H1 (cell line): ENCODE results near the gene CIAO2A. TPM values are rescaled to one million over a fixed set of nuclear protein-coding genes. Genes with fewer than 3 reads are reported as not detected.

Experiments used
- CTCF ChIA-PET: fragments of 300-600 bp; sonication (Branson Sonifier 250); formaldehyde crosslinking; loops from one replicate; lab custom pipeline; 2021; ENCODE audit not compliant: partially characterized antibody; lab: Charles Lee
- POLR2A ChIA-PET: fragments of 300-600 bp; sonication (Branson Sonifier 250); formaldehyde crosslinking; loops from one replicate; lab custom pipeline; 2021; ENCODE audit warnings: inconsistent platforms; ENCODE audit not compliant: partially characterized antibody; lab: Charles Lee
- DNase-seq, 2 experiments: peaks; one replicate each; pipeline versions ENCODE4 v3.0.0 to v3.0.0-alpha.2; 2010 to 2022; ENCODE audit warnings: low spot score in 2 of 2, low read depth in 1 of 2, mixed read lengths in 1 of 2
- FAIRE-seq: peaks from 2 replicates; lab custom pipeline; 2011; peaks lifted over from hg19 to GRCh38; lab: Jason Lieb, UNC
- H2AFZ ChIP-seq: 2 replicates; pipeline ENCODE4 v1.8.1; 2012; ENCODE audit warnings: low read length, inconsistent platforms
- H2AK5ac ChIP-seq: 2 replicates; pipeline ENCODE4 v1.6.1; 2013; ENCODE audit warnings: low read depth, low read length
- H2BK120ac ChIP-seq: replicated peaks from 2 replicates; pipeline ENCODE3; 2013; ENCODE audit warnings: low read depth, low read length, inconsistent platforms
- H2BK12ac ChIP-seq: 2 replicates; pipeline ENCODE4 v1.6.1; 2013; ENCODE audit warnings: low read depth, low read length
- H2BK15ac ChIP-seq: 2 replicates; pipeline ENCODE4 v1.6.1; 2013; ENCODE audit warnings: low read length
- H2BK20ac ChIP-seq: 2 replicates; pipeline ENCODE4 v1.6.1; 2013; ENCODE audit warnings: low read length
- H2BK5ac ChIP-seq: 2 replicates; pipeline ENCODE4 v1.6.1; 2013; ENCODE audit warnings: low read depth, low read length
- H3K14ac ChIP-seq: 2 replicates; pipeline ENCODE4 v1.6.1; 2013; ENCODE audit warnings: inconsistent platforms; ENCODE audit not compliant: insufficient read length
- H3K18ac ChIP-seq: 2 replicates; pipeline ENCODE4 v1.6.1; 2013; ENCODE audit warnings: low read length; ENCODE audit errors: extremely low read depth
- H3K23ac ChIP-seq: 2 replicates; pipeline ENCODE4 v1.6.1; 2013; ENCODE audit warnings: inconsistent platforms; ENCODE audit not compliant: insufficient read length
- H3K23me2 ChIP-seq: 2 replicates; pipeline ENCODE4 v1.6.1; 2013; ENCODE audit warnings: low read depth, low read length
- H3K27ac ChIP-seq: 2 replicates; pipeline ENCODE4 v1.6.1; 2011; ENCODE audit warnings: low read depth, low read length, inconsistent platforms
- H3K27me3 ChIP-seq, 4 experiments: replicated peaks in 1 of 4; 1 replicate in 1 of 4; 2 replicates in 3 of 4; pipeline versions ENCODE4 v1.6.1 to v1.8.1; 2011 to 2013; ENCODE audit warnings: low read length in 3 of 4, mild to moderate bottlenecking in 3 of 4, inconsistent platforms in 2 of 4, mixed read lengths in 2 of 4, moderate library complexity in 1 of 4; ENCODE audit not compliant: control insufficient read depth in 3 of 4, insufficient read depth in 3 of 4; ENCODE audit errors: extremely low read depth in 1 of 4
- H3K36me3 ChIP-seq, 4 experiments: 2 replicates each; pipeline versions ENCODE4 v1.6.1 to v1.8.1; 2011 to 2013; ENCODE audit warnings: mild to moderate bottlenecking in 4 of 4, low read length in 3 of 4, moderate library complexity in 2 of 4, control low read depth in 1 of 4, inconsistent platforms in 1 of 4; ENCODE audit not compliant: insufficient read depth in 4 of 4, control insufficient read depth in 2 of 4
- H3K4ac ChIP-seq: replicated peaks from 2 replicates; pipeline ENCODE3; 2013; ENCODE audit warnings: low read length, low read depth, mixed read lengths, inconsistent platforms; ENCODE audit not compliant: insufficient read length
- H3K4me1 ChIP-seq, 4 experiments: replicated peaks in 1 of 4; 1 replicate in 1 of 4; 2 replicates in 3 of 4; pipeline versions ENCODE4 v1.6.1 to v1.8.1; 2011 to 2013; ENCODE audit warnings: low read length in 3 of 4, inconsistent platforms in 2 of 4, mixed read lengths in 1 of 4; ENCODE audit not compliant: insufficient read depth in 4 of 4, control insufficient read depth in 3 of 4
- H3K4me2 ChIP-seq, 2 experiments: 2 replicates each; pipeline versions ENCODE4 v1.6.1 to v1.8.1; 2011 to 2013; ENCODE audit warnings: low read depth in 2 of 2, low read length in 2 of 2, control low read depth in 1 of 2, inconsistent platforms in 1 of 2, mild to moderate bottlenecking in 1 of 2; ENCODE audit not compliant: insufficient read depth in 1 of 2
- H3K4me3 ChIP-seq, 4 experiments: fragments of 200-600, 300-600 bp in 1 of 4; sonication (generic), shearing (Covaris generic), sonication (Bioruptor Twin) in 1 of 4; 2 replicates each; pipeline versions ENCODE4 v1.5.1 to v1.8.1; 2011 to 2016; ENCODE audit warnings: low read length in 4 of 4, low read depth in 3 of 4, control low read depth in 2 of 4, inconsistent platforms in 2 of 4, mild to moderate bottlenecking in 2 of 4, mixed read lengths in 1 of 4, moderate library complexity in 1 of 4; ENCODE audit not compliant: insufficient read depth in 2 of 4; ENCODE audit errors: extremely low read depth in 1 of 4
- H3K56ac ChIP-seq: replicated peaks from 2 replicates; pipeline ENCODE3; 2013; ENCODE audit warnings: low read depth, mild to moderate bottlenecking, mixed read lengths, low read length, inconsistent platforms; ENCODE audit not compliant: insufficient read length
- H3K79me1 ChIP-seq: 2 replicates; pipeline ENCODE4 v1.6.1; 2013; ENCODE audit warnings: low read depth, low read length, control low read depth
- H3K79me2 ChIP-seq, 2 experiments: 2 replicates each; pipeline versions ENCODE4 v1.6.1 to v1.8.1; 2012 to 2013; ENCODE audit warnings: low read length in 2 of 2, mild to moderate bottlenecking in 2 of 2, inconsistent platforms in 1 of 2; ENCODE audit not compliant: insufficient read depth in 2 of 2, control insufficient read depth in 1 of 2
- H3K9ac ChIP-seq, 4 experiments: replicated peaks in 1 of 4; 1 replicate in 1 of 4; 2 replicates in 3 of 4; pipeline versions ENCODE4 v1.6.1 to v1.8.1; 2011 to 2013; ENCODE audit warnings: low read depth in 3 of 4, low read length in 3 of 4, control low read depth in 2 of 4, mild to moderate bottlenecking in 2 of 4, moderate library complexity in 2 of 4, inconsistent platforms in 1 of 4; ENCODE audit errors: extremely low read depth in 1 of 4
- H3K9me3 ChIP-seq, 2 experiments: 2 replicates each; pipeline versions ENCODE4 v1.6.1 to v1.8.1; 2012 to 2013; ENCODE audit warnings: mild to moderate bottlenecking in 2 of 2, moderate library complexity in 2 of 2, control low read depth in 1 of 2, inconsistent platforms in 1 of 2, low read depth in 1 of 2, low read length in 1 of 2, mixed read lengths in 1 of 2; ENCODE audit not compliant: insufficient read depth in 2 of 2
- H4K20me1 ChIP-seq, 2 experiments: replicated peaks in 1 of 2; 2 replicates each; pipeline versions ENCODE3 to v1.8.1; 2011 to 2013; ENCODE audit warnings: inconsistent platforms in 2 of 2, low read length in 2 of 2, mild to moderate bottlenecking in 1 of 2; ENCODE audit not compliant: insufficient read depth in 2 of 2, control insufficient read depth in 1 of 2
- H4K5ac ChIP-seq: 2 replicates; pipeline ENCODE4 v1.6.1; 2013; ENCODE audit warnings: low read length, low read depth, mixed read lengths, inconsistent platforms; ENCODE audit not compliant: insufficient read length
- H4K8ac ChIP-seq: 2 replicates; pipeline ENCODE4 v1.8.0; 2013; ENCODE audit warnings: mild to moderate bottlenecking, moderate library complexity, low read length, inconsistent platforms; ENCODE audit not compliant: insufficient read depth; ENCODE audit errors: extremely low read depth
- H4K91ac ChIP-seq: replicated peaks from 2 replicates; pipeline ENCODE3; 2013; ENCODE audit warnings: low read length, mixed read lengths, inconsistent platforms; ENCODE audit not compliant: insufficient read length
- CTBP2 ChIP-seq: IDR thresholded peaks from 2 replicates; pipeline ENCODE4 v1.7.0; 2011; ENCODE audit warnings: borderline replicate concordance, mild to moderate bottlenecking, moderate library complexity, mixed read lengths, low read length; ENCODE audit not compliant: insufficient read depth, insufficient read length
- GTF2F1 ChIP-seq: IDR thresholded peaks from 2 replicates; pipeline ENCODE4 v1.6.1; 2012; ENCODE audit warnings: low read depth, low read length, improper control_type of control experiment, borderline replicate concordance
- HDAC6 ChIP-seq: IDR thresholded peaks from one replicate; pipeline ENCODE4 v1.7.1; 2012; ENCODE audit warnings: low read depth, mild to moderate bottlenecking, inconsistent platforms, low read length, moderate library complexity
- KDM1A ChIP-seq: fragments of 200-600, 300-600 bp; sonication (generic); IDR thresholded peaks from 2 replicates; pipeline ENCODE4 v1.7.1; 2016; ENCODE audit warnings: mild to moderate bottlenecking, low read length, borderline replicate concordance
- KDM4A ChIP-seq: IDR thresholded peaks from one replicate; pipeline ENCODE4 v1.7.1; 2012; ENCODE audit warnings: low read depth, mild to moderate bottlenecking, moderate library complexity, low read length, inconsistent platforms; ENCODE audit not compliant: severe bottlenecking
- MAFK ChIP-seq: IDR thresholded peaks from 2 replicates; pipeline ENCODE4 v1.6.1; 2012; ENCODE audit warnings: low read depth, mild to moderate bottlenecking, improper control_type of control experiment, low read length
- NRF1 ChIP-seq: IDR thresholded peaks from 2 replicates; pipeline ENCODE4 v1.6.1; 2011; ENCODE audit warnings: mild to moderate bottlenecking, low read depth, low read length, improper control_type of control experiment
- PHF8 ChIP-seq: fragments of 200-600 bp; sonication (generic); conservative IDR thresholded peaks from 2 replicates; pipeline ENCODE4 v1.7.1; 2012; ENCODE audit warnings: low read depth, mild to moderate bottlenecking, inconsistent platforms, low read length, moderate library complexity
- SIRT6 ChIP-seq: IDR thresholded peaks from one replicate; pipeline ENCODE4 v1.7.1; 2012; ENCODE audit warnings: low read length, inconsistent platforms
- SP4 ChIP-seq: IDR thresholded peaks from 2 replicates; pipeline ENCODE4 v1.6.1; 2012; ENCODE audit warnings: low read length, inconsistent platforms
- SUZ12 ChIP-seq: fragments of 200-600 bp; sonication (generic); IDR thresholded peaks from 2 replicates; pipeline ENCODE4 v1.6.1; 2012; ENCODE audit warnings: mild to moderate bottlenecking, inconsistent platforms, low read length, moderate library complexity, mixed read lengths
- WGBS, 2 experiments: shearing (Covaris generic) in 1 of 2; methylation state at CpG; one replicate each; pipeline versions ENCODE4 v1.1.6 to v1.1.7; 2013 to 2015; ENCODE audit warnings: low lambda C conversion rate in 2 of 2, mixed read lengths in 2 of 2, inconsistent platforms in 1 of 2, low coverage in 1 of 2, missing lambda C conversion rate in 1 of 2; ENCODE audit not compliant: insufficient replicate concordance in 2 of 2, insufficient coverage in 1 of 2, insufficient read length in 1 of 2; ENCODE audit errors: extremely low coverage in 1 of 2, missing lambda C conversion rate in 1 of 2; 5-methylcytosine and 5-hydroxymethylcytosine counted together
- polyA plus RNA-seq, 7 experiments: library from polyadenylated mRNA; depleted of rRNA in 3 of 7; stranded (reverse) in 5 of 7; unstranded in 2 of 7; fragments of >200 nt in 5 of 7; fragments of 200-250 nt in 2 of 7; gene quantifications; 1 replicate in 5 of 7; 2 replicates in 1 of 7; 4 replicates in 1 of 7; pipeline versions ENCODE4 v1.2.1 to v1.2.3, GENCODE V29; 2011 to 2013; ENCODE audit warnings: missing spikeins in 2 of 7, mixed read lengths in 2 of 7
- total RNA-seq: library from RNA; stranded (reverse); fragmentation: NEBNext Ultra II Directional; extraction: Animal tissue kit (Norgen Biotek cat#: 25700); gene quantifications from 2 replicates; pipeline ENCODE4 v1.2.1, GENCODE V29; 2021

Gene CIAO2A
- total and polyA plus RNA-seq, 2 of the 8 experiments (the other 6 are each of a cell fraction or from before 2014, with no cell fraction given): 76.4 to 86.5 TPM

GRCh38 chr15:64089543-64090280 lies 3.9 kb downstream of the CIAO2A start:
- no peak for TF ChIP-seq HDAC6
- TF ChIP-seq PHF8: no peak
- TF ChIP-seq SUZ12: no peak
- no peak for TF ChIP-seq GTF2F1
- TF ChIP-seq MAFK: no peak
- TF ChIP-seq SP4: no peak
- no peak for TF ChIP-seq KDM4A
- TF ChIP-seq CTBP2: no peak
- no peak for TF ChIP-seq SIRT6
- TF ChIP-seq KDM1A: no peak
- TF ChIP-seq NRF1: no peak
- Histone ChIP-seq H4K8ac (no peak overlapping the region), H3K27ac (no peak overlapping the region), H2BK5ac (no peak overlapping the region), H2BK15ac (no peak overlapping the region), H3K14ac (no peak overlapping the region), H4K20me1 (peaks cover 0 to 2% of the 10 kb centered on the region in 2 experiments), H3K23me2 (peaks cover 7% of the 10 kb centered on the region), H3K56ac (no peak overlapping the region), H2AFZ (no peak overlapping the region), H3K9me3 (no peaks in the 10 kb centered on the region), H3K36me3 (peaks cover 0 to 32% (median 12%) of the 10 kb centered on the region in 4 experiments; a peak in 7 of 8 replicates), H3K4ac (no peak overlapping the region), H3K4me1 (peaks cover 0 to 2% (median under 1%) of the 10 kb centered on the region in 4 experiments; a peak in 5 of 7 replicates), H3K23ac (no peak overlapping the region), H3K4me2 (no peak overlapping the region), H3K4me3 (no peak overlapping the region), H2BK12ac (no peak overlapping the region), H3K9ac (no peak overlapping the region), H3K27me3 (no peaks in the 10 kb centered on the region), H3K79me2 (peaks cover 0 to 31% of the 10 kb centered on the region in 2 experiments; a peak in 2 of 4 replicates), H4K5ac (no peak overlapping the region), H2BK120ac (no peak overlapping the region), H3K79me1 (peaks cover 2% of the 10 kb centered on the region), H4K91ac (no peak overlapping the region), H2AK5ac (no peak overlapping the region), H2BK20ac (no peak overlapping the region), H3K18ac (no peak overlapping the region)
- ChIA-PET POLR2A (interaction anchor here (0.9 kb wide), 1 partner anchor 49 kb away, joined by 3 read pairs; no protein-coding TSS in a partner anchor), CTCF (interaction anchor here (0.5 to 1.3 kb wide), 5 partner anchors 10 to 126 kb away, joined by 3 to 4 read pairs (median 3); no protein-coding TSS in a partner anchor)
- WGBS, 2 experiments: 96% methylated on average over 12 of the region's 12 CpGs; no CpG with 5 or more reads in 1 of the 2 experiments
- FAIRE-seq: no peak
- no peak for DNase-seq
